CD14-positive monocyte (primary cell): Measurements from ENCODE around the gene COL5A3. TPM values are rescaled to one million over a fixed set of nuclear protein-coding genes. Genes with fewer than 3 reads are reported as not detected.

Experiments
- DNase-seq, 3 donors: peaks; one replicate each; pipeline ENCODE4 v3.0.0-alpha.2; 2011 to 2022
- H2AFZ ChIP-seq: 2 replicates; pipeline ENCODE4 v1.6.0; 2012; ENCODE audit warnings: mild to moderate bottlenecking, low read depth, low read length, inconsistent platforms; ENCODE audit not compliant: insufficient read depth, poor library complexity, severe bottlenecking
- H3K27ac ChIP-seq, 2 donors: 1 replicate in 1 of 2; 2 replicates in 1 of 2; pipeline ENCODE4 v1.5.1; 2012 to 2013; ENCODE audit warnings: low read length in 2 of 2, control low read depth in 1 of 2, inconsistent platforms in 1 of 2, low read depth in 1 of 2, mild to moderate bottlenecking in 1 of 2
- H3K27me3 ChIP-seq, 2 donors: one replicate each; pipeline versions ENCODE4 v1.6.0 to v1.6.1; 2011 to 2013; ENCODE audit warnings: low read length in 2 of 2; ENCODE audit not compliant: control insufficient read depth in 2 of 2, insufficient read depth in 2 of 2
- H3K36me3 ChIP-seq, 2 donors: replicated peaks in 1 of 2; 1 replicate in 1 of 2; 2 replicates in 1 of 2; pipeline versions ENCODE4 v1.5.1 to v1.6.1; 2012 to 2013; ENCODE audit warnings: low read length in 2 of 2, control low read depth in 1 of 2, inconsistent platforms in 1 of 2, mild to moderate bottlenecking in 1 of 2; ENCODE audit not compliant: insufficient read depth in 2 of 2, control insufficient read depth in 1 of 2
- H3K4me1 ChIP-seq, 2 donors: 1 replicate in 1 of 2; 2 replicates in 1 of 2; pipeline versions ENCODE4 v1.5.1 to v1.6.1; 2012 to 2013; ENCODE audit warnings: low read length in 2 of 2, control low read depth in 1 of 2, inconsistent platforms in 1 of 2, mild to moderate bottlenecking in 1 of 2, moderate library complexity in 1 of 2; ENCODE audit not compliant: insufficient read depth in 2 of 2, control insufficient read depth in 1 of 2
- H3K4me2 ChIP-seq: replicated peaks from 2 replicates; pipeline ENCODE3; 2012; ENCODE audit warnings: low read length, moderate library complexity, mild to moderate bottlenecking; ENCODE audit not compliant: poor library complexity, severe bottlenecking; ENCODE audit errors: extremely low read depth
- H3K4me3 ChIP-seq, 3 experiments: fragments of 200-600 bp in 1 of 3; sonication (generic) in 1 of 3; replicated peaks in 1 of 3; 1 replicate in 2 of 3; 2 replicates in 1 of 3; pipeline ENCODE4 v1.5.1; 2011 to 2013; ENCODE audit warnings: low read length in 3 of 3, mild to moderate bottlenecking in 3 of 3, control low read depth in 2 of 3, low read depth in 2 of 3, inconsistent platforms in 1 of 3, moderate library complexity in 1 of 3
- H3K79me2 ChIP-seq: 2 replicates; pipeline ENCODE4 v1.6.0; 2012; ENCODE audit warnings: mild to moderate bottlenecking, control low read depth, inconsistent platforms, low read length, moderate library complexity; ENCODE audit not compliant: insufficient read depth
- H3K9ac ChIP-seq: 2 replicates; pipeline ENCODE4 v1.6.0; 2017; ENCODE audit warnings: low read length, mild to moderate bottlenecking; ENCODE audit not compliant: insufficient read depth, poor library complexity, severe bottlenecking
- H3K9me3 ChIP-seq, 2 donors: replicated peaks in 1 of 2; 1 replicate in 1 of 2; 2 replicates in 1 of 2; pipeline versions ENCODE4 v1.5.1 to v1.6.1; 2012 to 2013; ENCODE audit warnings: low read length in 2 of 2, control low read depth in 1 of 2; ENCODE audit not compliant: control insufficient read depth in 1 of 2, insufficient read depth in 1 of 2
- H4K20me1 ChIP-seq: 2 replicates; pipeline ENCODE4 v1.6.0; 2012; ENCODE audit warnings: mild to moderate bottlenecking, low read length, control low read depth, moderate library complexity; ENCODE audit not compliant: insufficient read depth
- H3K27ac Mint-ChIP-seq, 7 donors: one replicate each; pipeline ENCODE4 v1.8.0; 2020; ENCODE audit warnings: mild to moderate bottlenecking in 7 of 7, mixed read lengths in 7 of 7, moderate library complexity in 6 of 7, inconsistent platforms in 2 of 7
- H3K27me3 Mint-ChIP-seq, 3 donors: one replicate each; pipeline ENCODE4 v1.8.0; 2021 to 2022; ENCODE audit warnings: low read depth in 3 of 3, mild to moderate bottlenecking in 3 of 3, mixed read lengths in 3 of 3, moderate library complexity in 3 of 3, inconsistent platforms in 1 of 3
- H3K36me3 Mint-ChIP-seq, 2 donors: one replicate each; pipeline ENCODE4 v1.8.0; 2020; ENCODE audit warnings: mixed read lengths in 2 of 2, inconsistent platforms in 1 of 2, mild to moderate bottlenecking in 1 of 2
- H3K4me1 Mint-ChIP-seq: one replicate; pipeline ENCODE4 v1.8.0; 2020; ENCODE audit warnings: mild to moderate bottlenecking, mixed read lengths
- H3K4me3 Mint-ChIP-seq, 2 donors: one replicate each; pipeline ENCODE4 v1.8.0; 2020; ENCODE audit warnings: mild to moderate bottlenecking in 2 of 2, mixed read lengths in 2 of 2, moderate library complexity in 1 of 2
- H3K9me3 Mint-ChIP-seq, 7 donors: one replicate each; pipeline ENCODE4 v1.8.0; 2020 to 2022; ENCODE audit warnings: mixed read lengths in 7 of 7, mild to moderate bottlenecking in 6 of 7, moderate library complexity in 6 of 7, inconsistent platforms in 2 of 7
- WGBS: methylation state at CpG from one replicate; pipeline ENCODE4 v1.1.5; 2013; ENCODE audit warnings: missing lambda C conversion rate; ENCODE audit not compliant: insufficient coverage; 5-methylcytosine and 5-hydroxymethylcytosine counted together
- intact Hi-C, 2 donors: fragments of 100-400 bp; cut with micrococcal nuclease; formaldehyde crosslinking; loops; one replicate each; pipeline versions ENCODE4 v1.15.0 to v1.15.1; 2023
- polyA plus RNA-seq, 3 donors: library from polyadenylated mRNA; depleted of rRNA in 1 of 3; unstranded in 2 of 3; stranded (reverse) in 1 of 3; fragments of 300-500 nt in 2 of 3; fragments of >200 nt in 1 of 3; fragmentation: Illumina TruSeq in 2 of 3; gene quantifications; 1 replicate in 2 of 3; 2 replicates in 1 of 3; pipeline ENCODE4 v1.2.3, GENCODE V29; 2012 to 2021
- TF ChIP-seq, protein P1 (sequence below): fragments of 200-600 bp; IDR thresholded peaks from one replicate; pipeline ENCODE4 v1.8.0; 2022; ENCODE audit warnings: antibody characterized with exemption, mild to moderate bottlenecking

COL5A3 gene
- polyA plus RNA-seq, 3 donors = not detected

DNA sequence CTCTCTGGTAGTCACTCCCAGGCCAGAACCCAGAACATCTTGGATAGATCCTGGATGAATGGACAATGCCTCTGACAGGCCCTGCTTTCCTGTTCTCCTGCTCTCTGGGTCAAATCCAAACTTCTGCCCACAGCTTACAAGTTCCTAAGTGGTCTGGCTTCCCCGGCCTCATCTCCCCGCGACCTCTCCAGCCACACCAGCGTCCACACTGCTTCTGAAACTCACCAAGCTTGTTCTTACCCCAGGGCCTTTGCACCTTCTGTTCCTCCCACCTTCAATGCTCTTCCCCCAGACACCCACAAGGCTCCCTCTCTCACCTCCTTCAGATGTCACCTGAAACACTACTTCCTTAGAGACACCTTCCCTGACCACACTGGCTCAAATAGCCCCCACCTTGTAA is 77.5 kb downstream of the COL5A3 start:
- no peak overlapping the region for H3K4me2 ChIP-seq
- Mint-ChIP-seq H3K36me3 (peaks cover 7 to 10% of the 10 kb centered on the region in 2 donors), H3K9me3 (peaks cover 5 to 25% (median 13%) of the 10 kb centered on the region in 7 donors), H3K27ac (no peak overlapping the region), H3K4me1 (peaks cover 15% of the 10 kb centered on the region), H3K4me3 (peak overlapping the region in 1 of 2 donors; percentile 17), H3K27me3 (peaks cover 41 to 56% (median 42%) of the 10 kb centered on the region in 3 donors)
- 86% methylated on average over 4 of the region's 4 CpGs for WGBS
- no peaks in the 10 kb centered on the region for H3K79me2 ChIP-seq
- no peaks in the 10 kb centered on the region for H3K36me3 ChIP-seq
- DNase-seq = no peak
- no peak overlapping the region for H3K9ac ChIP-seq
- H3K27ac ChIP-seq = no peak overlapping the region
- H3K9me3 ChIP-seq = peaks cover 7 to 22% of the 10 kb centered on the region in 2 donors
- TF ChIP-seq, protein P1, sequence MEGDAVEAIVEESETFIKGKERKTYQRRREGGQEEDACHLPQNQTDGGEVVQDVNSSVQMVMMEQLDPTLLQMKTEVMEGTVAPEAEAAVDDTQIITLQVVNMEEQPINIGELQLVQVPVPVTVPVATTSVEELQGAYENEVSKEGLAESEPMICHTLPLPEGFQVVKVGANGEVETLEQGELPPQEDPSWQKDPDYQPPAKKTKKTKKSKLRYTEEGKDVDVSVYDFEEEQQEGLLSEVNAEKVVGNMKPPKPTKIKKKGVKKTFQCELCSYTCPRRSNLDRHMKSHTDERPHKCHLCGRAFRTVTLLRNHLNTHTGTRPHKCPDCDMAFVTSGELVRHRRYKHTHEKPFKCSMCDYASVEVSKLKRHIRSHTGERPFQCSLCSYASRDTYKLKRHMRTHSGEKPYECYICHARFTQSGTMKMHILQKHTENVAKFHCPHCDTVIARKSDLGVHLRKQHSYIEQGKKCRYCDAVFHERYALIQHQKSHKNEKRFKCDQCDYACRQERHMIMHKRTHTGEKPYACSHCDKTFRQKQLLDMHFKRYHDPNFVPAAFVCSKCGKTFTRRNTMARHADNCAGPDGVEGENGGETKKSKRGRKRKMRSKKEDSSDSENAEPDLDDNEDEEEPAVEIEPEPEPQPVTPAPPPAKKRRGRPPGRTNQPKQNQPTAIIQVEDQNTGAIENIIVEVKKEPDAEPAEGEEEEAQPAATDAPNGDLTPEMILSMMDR = no peak
- H4K20me1 ChIP-seq = no peaks in the 10 kb centered on the region
- no peak overlapping the region for H3K4me3 ChIP-seq
- H3K27me3 ChIP-seq = peaks cover 22 to 36% of the 10 kb centered on the region in 2 donors
- intact Hi-C loops = loop anchor here (5.0 to 10.0 kb wide), 4 partner anchors 304 to 572 kb away; partner anchors contain the start of genes KEAP1 (in 1 of the 2) and MRPL4 (in 1 of the 2)
- no peak overlapping the region for H2AFZ ChIP-seq
- peaks cover 0 to 1% of the 10 kb centered on the region in 2 donors for H3K4me1 ChIP-seq

DNA sequence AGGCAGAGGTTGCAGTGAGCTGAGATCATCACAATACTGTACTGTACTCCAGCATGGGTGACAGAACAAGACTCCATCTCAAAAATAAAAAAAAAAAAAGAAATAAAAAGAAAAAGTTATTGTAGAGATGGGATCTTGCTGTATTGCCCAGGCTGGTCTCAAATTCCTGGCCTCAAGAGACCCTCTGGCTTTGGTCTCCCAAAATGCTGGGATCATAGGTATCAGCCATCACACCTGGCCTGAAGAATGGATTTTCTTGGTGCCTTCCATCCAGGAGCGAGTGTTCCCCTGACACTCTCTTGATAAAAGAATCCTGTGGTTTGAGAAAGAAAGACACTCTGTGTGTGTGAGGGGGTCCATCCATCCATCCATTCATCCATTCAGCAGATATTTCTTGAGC is 78.7 kb downstream of the COL5A3 start:
- Mint-ChIP-seq H3K9me3 (peaks cover 5 to 20% (median 8%) of the 10 kb centered on the region in 7 donors), H3K4me3 (no peak overlapping the region), H3K27ac (no peak overlapping the region), H3K36me3 (peaks cover 4 to 8% of the 10 kb centered on the region in 2 donors), H3K27me3 (peaks cover 29 to 44% (median 33%) of the 10 kb centered on the region in 3 donors), H3K4me1 (peaks cover 14% of the 10 kb centered on the region)
- Histone ChIP-seq H3K9ac (no peak overlapping the region), H3K4me3 (no peak overlapping the region), H3K27me3 (peaks cover 17 to 26% of the 10 kb centered on the region in 2 donors), H3K9me3 (peaks cover 7 to 18% of the 10 kb centered on the region in 2 donors), H4K20me1 (no peaks in the 10 kb centered on the region), H3K4me1 (peaks cover 0 to 12% of the 10 kb centered on the region in 2 donors), H3K79me2 (no peaks in the 10 kb centered on the region), H2AFZ (no peak overlapping the region), H3K36me3 (no peaks in the 10 kb centered on the region), H3K4me2 (no peak overlapping the region), H3K27ac (no peak overlapping the region)
- intact Hi-C loops = loop anchor here (2.0 to 10.0 kb wide), 6 partner anchors 97 to 573 kb away; partner anchors contain the start of genes KEAP1 (in 1 of the 2) and MRPL4 (in 1 of the 2)
- DNase-seq = no peak
- no CpG with 5 or more reads among the region's 1 CpG for WGBS
- TF ChIP-seq, protein P1 = no peak
